MM.1S (cell line): Measurements from ENCODE around the gene MUC13.

Experiments used
- DNase-seq: peaks from one replicate; pipeline ENCODE4 v3.0.0-alpha.2; 2015
- H2AFZ ChIP-seq: fragments of 300-600 bp; sonication (generic); 2 replicates; pipeline ENCODE4 v1.6.0; 2016; ENCODE audit warnings: antibody characterized with exemption, low read length
- H3F3A ChIP-seq: fragments of 300-600 bp; sonication (generic); 2 replicates; pipeline ENCODE4 v1.6.1; 2016; ENCODE audit warnings: mild to moderate bottlenecking, antibody characterized with exemption, low read length, moderate library complexity, mixed read lengths; ENCODE audit not compliant: insufficient read depth
- H3K27ac ChIP-seq: fragments of 300-600 bp; sonication (generic); 2 replicates; pipeline ENCODE4 v1.5.1; 2016; ENCODE audit warnings: mild to moderate bottlenecking, low read length
- H3K27me3 ChIP-seq: fragments of 300-600 bp; sonication (generic); replicated peaks from 2 replicates; pipeline ENCODE4 v1.6.0; 2016; ENCODE audit warnings: low read length; ENCODE audit not compliant: insufficient read depth
- H3K36me3 ChIP-seq: fragments of 300-600 bp; sonication (generic); replicated peaks from 2 replicates; pipeline ENCODE4 v1.6.1; 2016; ENCODE audit warnings: mild to moderate bottlenecking, low read length, mixed read lengths; ENCODE audit not compliant: insufficient read depth
- H3K4me1 ChIP-seq: fragments of 300-600 bp; sonication (generic); 2 replicates; pipeline ENCODE4 v1.6.1; 2016; ENCODE audit warnings: low read length, mixed read lengths
- H3K4me2 ChIP-seq: fragments of 300-600 bp; sonication (generic); 2 replicates; pipeline ENCODE4 v1.6.0; 2016; ENCODE audit warnings: low read depth, low read length
- H3K4me3 ChIP-seq: fragments of 300-600 bp; sonication (generic); 2 replicates; pipeline ENCODE4 v1.5.1; 2016; ENCODE audit warnings: low read length, mixed read lengths
- H3K79me2 ChIP-seq: fragments of 300-600 bp; sonication (generic); 2 replicates; pipeline ENCODE4 v1.6.1; 2016; ENCODE audit warnings: mixed run types, low read length, mixed read lengths
- H3K9ac ChIP-seq: fragments of 300-600 bp; sonication (generic); 2 replicates; pipeline ENCODE4 v1.6.1; 2016; ENCODE audit warnings: low read length, mixed read lengths
- H3K9me2 ChIP-seq: fragments of 300-600 bp; sonication (generic); replicated peaks from 2 replicates; pipeline ENCODE4 v1.6.1; 2016; ENCODE audit warnings: mild to moderate bottlenecking, low read length, mixed read lengths; ENCODE audit not compliant: insufficient read depth
- H3K9me3 ChIP-seq: fragments of 300-600 bp; sonication (generic); replicated peaks from 2 replicates; pipeline ENCODE4 v1.6.1; 2016; ENCODE audit warnings: mild to moderate bottlenecking, low read length, mixed read lengths; ENCODE audit not compliant: insufficient read depth
- H4K20me1 ChIP-seq: fragments of 300-600 bp; sonication (generic); 2 replicates; pipeline ENCODE4 v1.6.1; 2016; ENCODE audit warnings: mild to moderate bottlenecking, low read length, moderate library complexity, mixed read lengths; ENCODE audit not compliant: insufficient read depth
- EZH2 ChIP-seq: fragments of 300-600 bp; sonication (generic); optimal IDR thresholded peaks from 2 replicates; pipeline ENCODE3; 2017; ENCODE audit warnings: low read depth, mild to moderate bottlenecking, antibody characterized with exemption, low read length, mixed read lengths
- EZH2phosphoT487 ChIP-seq: fragments of 300-600 bp; sonication (generic); IDR thresholded peaks from 2 replicates; pipeline ENCODE4 v1.6.1; 2018; ENCODE audit warnings: antibody characterized with exemption, low read length
- TF ChIP-seq, protein P1 (sequence below): fragments of 300-600 bp; sonication (generic); IDR thresholded peaks from 2 replicates; pipeline ENCODE4 v1.5.1; 2016; ENCODE audit warnings: antibody characterized with exemption, low read length, mixed read lengths

Gene MUC13

DNA sequence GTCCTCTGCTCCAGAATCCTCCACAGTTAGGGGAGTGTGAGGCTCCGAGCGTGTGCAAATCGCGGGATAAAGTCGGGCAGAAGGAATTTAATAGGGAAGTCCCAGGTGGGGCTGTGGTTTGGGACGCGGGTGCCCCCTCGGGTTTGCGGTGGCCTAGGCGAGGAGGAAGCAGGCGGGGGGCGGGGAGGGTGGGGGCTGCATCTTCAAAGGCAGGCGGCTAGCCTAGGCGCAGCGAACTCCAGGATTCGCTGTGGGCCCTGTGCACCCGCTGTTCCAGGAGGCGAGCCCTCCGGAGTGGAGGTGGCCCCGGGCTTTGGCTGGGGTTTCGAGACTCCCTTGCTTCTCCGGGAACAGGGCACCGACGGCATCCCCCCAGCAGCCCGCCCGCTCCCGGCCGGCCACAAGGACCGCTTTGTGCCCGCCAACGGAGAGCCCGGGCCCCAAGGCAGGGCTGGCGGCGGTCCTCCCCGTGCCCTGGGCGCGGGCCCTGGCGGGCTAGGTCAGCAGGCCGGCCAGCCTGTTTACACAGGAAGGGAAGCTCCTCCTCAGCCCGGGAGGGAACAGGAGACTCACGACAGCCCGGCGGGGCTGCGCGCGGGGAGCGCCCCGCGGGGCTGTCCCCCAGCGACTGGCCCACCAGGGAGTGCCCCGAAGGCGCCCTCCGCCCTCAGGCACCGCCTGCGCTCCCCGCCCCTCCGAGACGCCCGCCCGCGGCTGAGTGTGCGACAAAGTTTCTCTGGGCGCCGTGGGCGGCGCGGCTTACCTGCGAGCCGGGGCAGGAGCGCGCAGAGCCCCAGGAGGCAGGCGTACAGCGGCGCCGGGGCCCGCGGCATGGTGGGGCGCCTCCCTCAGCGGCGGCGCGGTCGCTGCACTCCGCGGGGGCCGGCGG is 48.1 kb downstream of the MUC13 start:
- Histone ChIP-seq H3K4me1 (0 out of 2 replicates have a peak, but pooled peaks cover 6% of the 10 kb centered on the region), H2AFZ (peak overlapping the region; percentile 77)

DNA sequence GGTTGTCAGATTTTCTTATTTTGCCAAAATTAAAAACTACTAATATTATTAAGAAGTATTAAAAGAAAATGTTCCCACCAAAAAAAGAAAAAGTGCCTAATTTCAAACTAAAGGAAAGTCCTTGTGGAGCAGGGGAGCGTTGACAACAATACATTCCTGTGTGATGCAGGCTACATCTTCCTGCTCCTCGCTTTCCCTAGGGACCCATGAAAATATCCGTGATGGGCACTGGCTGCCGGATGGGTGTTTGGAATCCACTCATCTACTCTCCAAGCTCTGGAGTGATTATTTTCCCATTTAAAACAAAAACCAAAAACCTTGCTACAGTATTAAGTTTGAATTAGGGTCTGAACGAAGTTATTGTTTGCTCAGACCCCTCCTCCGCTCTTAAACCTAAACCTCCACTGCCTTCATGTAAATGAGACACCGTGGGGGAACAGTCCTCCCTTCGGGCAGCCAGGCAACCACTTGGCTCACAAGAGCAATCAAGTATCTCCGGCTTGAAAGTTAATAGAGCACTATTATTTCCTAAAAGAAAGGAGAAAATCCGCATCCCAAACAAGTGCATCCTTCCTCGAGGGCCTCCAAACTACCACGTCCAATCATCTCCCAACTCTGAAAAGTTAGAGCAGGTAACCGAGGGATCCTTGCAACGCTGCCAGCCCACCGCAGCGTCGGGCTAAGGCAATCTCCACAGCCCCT is 48.9 kb downstream of the MUC13 start:
- H3K27me3 ChIP-seq = no peaks in the 10 kb centered on the region
- H3K79me2 ChIP-seq = peaks cover 53% of the 10 kb centered on the region
- no peaks in the 10 kb centered on the region; the same call in 1 of the 2 replicates for H3K36me3 ChIP-seq
- H3K4me3 ChIP-seq = peak overlapping the region; percentile 95
- 0 out of 2 replicates have a peak, but pooled peaks cover 6% of the 10 kb centered on the region for H3K4me1 ChIP-seq
- H3K9me3 ChIP-seq = no peaks in the 10 kb centered on the region
- no peak for DNase-seq
- H3K27ac ChIP-seq = no peak overlapping the region
- no peaks in the 10 kb centered on the region for H3K9me2 ChIP-seq
- peaks cover 5% of the 10 kb centered on the region; the same call in 1 of the 2 replicates for H3F3A ChIP-seq
- no peak for TF ChIP-seq EZH2
- no peak for TF ChIP-seq EZH2phosphoT487
- peak overlapping the region; percentile 13; the same call in 1 of the 2 replicates for H3K9ac ChIP-seq
- H2AFZ ChIP-seq = no peak overlapping the region
- H3K4me2 ChIP-seq = peak overlapping the region; percentile 65
- no peaks in the 10 kb centered on the region; the same call in 1 of the 2 replicates for H4K20me1 ChIP-seq

More for the DNA sequence above, 48.1 kb downstream of the MUC13 start:
- peak; percentile 70 for DNase-seq
- Histone ChIP-seq H3K79me2 (peaks cover 48% of the 10 kb centered on the region), H3K4me3 (peak overlapping the region; percentile 95), H3K9me2 (no peaks in the 10 kb centered on the region), H3K9me3 (no peaks in the 10 kb centered on the region), H3K36me3 (no peaks in the 10 kb centered on the region; the same call in 1 of the 2 replicates), H3K9ac (peak overlapping the region; percentile 76), H3F3A (peaks cover 5% of the 10 kb centered on the region; the same call in 1 of the 2 replicates), H3K27me3 (no peaks in the 10 kb centered on the region), H4K20me1 (no peaks in the 10 kb centered on the region; the same call in 1 of the 2 replicates), H3K27ac (peak overlapping the region; percentile 57; the same call in 1 of the 2 replicates), H3K4me2 (peak overlapping the region; percentile 79)
- TF ChIP-seq EZH2phosphoT487 (no peak), EZH2 (no peak)
- TF ChIP-seq, protein P1, sequence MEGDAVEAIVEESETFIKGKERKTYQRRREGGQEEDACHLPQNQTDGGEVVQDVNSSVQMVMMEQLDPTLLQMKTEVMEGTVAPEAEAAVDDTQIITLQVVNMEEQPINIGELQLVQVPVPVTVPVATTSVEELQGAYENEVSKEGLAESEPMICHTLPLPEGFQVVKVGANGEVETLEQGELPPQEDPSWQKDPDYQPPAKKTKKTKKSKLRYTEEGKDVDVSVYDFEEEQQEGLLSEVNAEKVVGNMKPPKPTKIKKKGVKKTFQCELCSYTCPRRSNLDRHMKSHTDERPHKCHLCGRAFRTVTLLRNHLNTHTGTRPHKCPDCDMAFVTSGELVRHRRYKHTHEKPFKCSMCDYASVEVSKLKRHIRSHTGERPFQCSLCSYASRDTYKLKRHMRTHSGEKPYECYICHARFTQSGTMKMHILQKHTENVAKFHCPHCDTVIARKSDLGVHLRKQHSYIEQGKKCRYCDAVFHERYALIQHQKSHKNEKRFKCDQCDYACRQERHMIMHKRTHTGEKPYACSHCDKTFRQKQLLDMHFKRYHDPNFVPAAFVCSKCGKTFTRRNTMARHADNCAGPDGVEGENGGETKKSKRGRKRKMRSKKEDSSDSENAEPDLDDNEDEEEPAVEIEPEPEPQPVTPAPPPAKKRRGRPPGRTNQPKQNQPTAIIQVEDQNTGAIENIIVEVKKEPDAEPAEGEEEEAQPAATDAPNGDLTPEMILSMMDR = no peak

DNA sequence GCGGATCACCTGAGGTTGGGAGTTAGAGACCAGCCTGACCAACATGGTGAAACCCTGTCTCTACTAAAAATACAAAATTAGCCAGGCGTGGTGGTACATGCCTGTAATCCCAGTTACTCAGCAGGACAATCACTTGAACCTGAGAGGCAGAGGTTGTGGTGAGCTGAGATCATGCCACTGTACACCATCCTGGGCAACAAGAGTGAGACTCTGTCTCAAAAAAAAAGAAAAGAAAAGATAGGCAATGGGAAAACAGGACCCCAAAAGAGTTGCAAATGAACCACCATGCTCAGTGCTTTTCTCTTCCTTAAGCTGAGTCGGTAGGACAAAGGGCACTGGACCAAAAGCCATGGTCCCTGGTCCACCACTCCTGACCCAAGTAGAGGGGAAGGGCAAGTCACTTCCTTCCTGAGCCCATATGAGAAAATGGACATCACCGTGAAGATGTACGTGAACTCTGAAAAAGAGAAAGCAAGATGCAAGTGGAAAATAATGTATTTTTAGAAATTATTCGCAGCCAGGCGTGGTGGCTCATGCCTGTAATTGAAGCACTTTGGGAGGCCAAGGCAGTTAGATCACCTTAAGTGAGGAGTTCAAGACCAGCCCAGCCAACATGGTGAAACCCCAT is 50.0 kb downstream of the MUC13 start:
- Histone ChIP-seq H3F3A (peaks cover 5% of the 10 kb centered on the region; the same call in 1 of the 2 replicates), H3K4me2 (no peak overlapping the region), H3K9ac (no peak overlapping the region), H3K4me3 (no peak overlapping the region), H2AFZ (no peak overlapping the region), H3K4me1 (0 out of 2 replicates have a peak, but pooled peaks cover 6% of the 10 kb centered on the region), H3K9me2 (no peaks in the 10 kb centered on the region), H3K36me3 (no peaks in the 10 kb centered on the region; the same call in 1 of the 2 replicates), H4K20me1 (no peaks in the 10 kb centered on the region; the same call in 1 of the 2 replicates), H3K27ac (no peak overlapping the region), H3K79me2 (peaks cover 61% of the 10 kb centered on the region), H3K27me3 (no peaks in the 10 kb centered on the region), H3K9me3 (no peaks in the 10 kb centered on the region)
- TF ChIP-seq EZH2 (no peak), EZH2phosphoT487 (no peak)
- TF ChIP-seq, protein P1 = no peak
- DNase-seq = no peak
